Measurements from ENCODE around the gene SLC43A2. TPM values are rescaled to one million over a fixed set of nuclear protein-coding genes. Genes with fewer than 3 reads are reported as not detected.

The SLC43A2 gene
- total RNA-seq (41.7 and 54.6 TPM in 2 replicates), polyA plus RNA-seq (50.9 and 52.0 TPM in 2 replicates), polyA minus RNA-seq (77.7 and 82.9 TPM in 2 replicates), Bru-seq, nascent RNA (percentile 52 among the genes with signal in this experiment), BruChase-seq, experiment 1, labeled RNA remaining after a 6-hour chase (percentile 70 among the genes with signal in this experiment), BruChase-seq, experiment 2, labeled RNA remaining after a 2-hour chase (percentile 58 among the genes with signal in this experiment)
- 37.2 and 44.2 TPM in 2 replicates for polyA plus RNA-seq (2011; cell fraction: cytosol; rRNA removed)
- polyA plus RNA-seq (2011; cell fraction: nucleus; rRNA removed) = 30.8 and 31.4 TPM in 2 replicates
- 64.6 and 71.7 TPM in 2 replicates for polyA plus RNA-seq (2012)
- 5.3 TPM for polyA minus RNA-seq (2011; cell fraction: cytosol; rRNA and poly(A)+ RNA removed)
- 26.5 and 35.3 TPM in 2 replicates for polyA minus RNA-seq (2011; cell fraction: nucleus; rRNA and poly(A)+ RNA removed)
- long read RNA-seq, full-length matches to known transcripts = 31 of 67 reads
- long read RNA-seq, partial matches to known transcripts = 7 of 67 reads
- long read RNA-seq, other reads (novel, unspliced or antisense) = 29 of 67 reads

GRCh38 chr17:1627982-1628855 lies at the start of gene SLC43A2:
SLC43A2 (minus strand) TSS chr17:1628834; CDS start chr17:1627874, 960 bp downstream.
- Histone ChIP-seq H3K27ac (ENCODE audit: insufficient read depth, low read depth, low read length) (peak within 1 kb of the TSS; percentile 53), H3K9ac (replicated peaks; ENCODE audit: extremely low read depth, insufficient read depth, low read length) (peak within 1 kb of the TSS; percentile 73), H3K4me2 (ENCODE audit: insufficient read depth, low read length) (peak within 1 kb of the TSS; percentile 53), H3K36me3 (ENCODE audit: control insufficient read depth in 2 of 2, extremely low read depth in 1 of 2, insufficient read depth in 2 of 2, low read length in 2 of 2) (no peaks in the 10 kb centered on the region), H2AFZ (ENCODE audit: low read depth, low read length) (peak within 1 kb of the TSS; percentile 68), H3K79me2 (ENCODE audit: control insufficient read depth, insufficient read depth, low read length) (peaks cover 12% of the 10 kb centered on the region), H3K4me3 (replicated peaks in 1 of 3; ENCODE audit: insufficient read depth in 1 of 3, low read depth in 1 of 3, low read length in 3 of 3) (peak within 1 kb of the TSS; percentile 53 to 87 (median 57)), H3K27me3 (ENCODE audit: control insufficient read depth in 2 of 2, insufficient read depth in 2 of 2, low read length in 2 of 2) (no peaks in the 10 kb centered on the region), H3K9me1 (replicated peaks; ENCODE audit: control insufficient read depth, extremely low read depth, insufficient read depth, low read length) (no peaks in the 10 kb centered on the region), H4K20me1 (replicated peaks; ENCODE audit: control insufficient read depth, extremely low read depth, insufficient read depth, low read length) (no peaks in the 10 kb centered on the region), H3K4me1 (ENCODE audit: control insufficient read depth, extremely low read depth, insufficient read depth, low read length) (peaks cover 35% of the 10 kb centered on the region), H3K9me3 (replicated peaks; ENCODE audit: control insufficient read depth, insufficient read depth, low read length) (no peaks in the 10 kb centered on the region)
- BruUV-seq (replicated peaks) = no TSS peak
- POLR2A ChIA-PET = no interaction called here
- FAIRE-seq (no peak), DNase-seq (ENCODE audit: low read depth, low spot score) (peak; percentile 83)
- CTCF ChIA-PET = interaction anchor here (0.6 to 10.0 kb wide), 4 partner anchors 10 to 54 kb away, joined by 4 to 459 read pairs (median 25); partner anchors contain the start of genes RILP and SCARF1
- intact Hi-C loops (cut with micrococcal nuclease) (loop anchor here (1.0 to 5.0 kb wide), 4 partner anchors 15 to 371 kb away; partner anchors contain the start of genes SCARF1 and TRARG1), dilution Hi-C loops (cut with MboI; ENCODE audit: extremely low pct_ligation_motif_present, low sequenced_read_pairs) (no loop called here)
- TF ChIP-seq FOS (IDR thresholded peaks at IDR 0.05; ENCODE audit: borderline replicate concordance, insufficient read depth, low read length) = no peak
- TF ChIP-seq EZH2 (IDR thresholded peaks at IDR 0.05; ENCODE audit: borderline replicate concordance, low read depth, low read length, severe bottlenecking) = no peak
- TF ChIP-seq GATA2 (IDR thresholded peaks at IDR 0.05; ENCODE audit: insufficient read depth, insufficient read length, low read depth, low read length) = no peak
- TF ChIP-seq MYC (IDR thresholded peaks at IDR 0.05; ENCODE audit: low read depth, low read length) = no peak
- TF ChIP-seq CTCF (IDR thresholded peaks at IDR 0.05; ENCODE audit: extremely low read depth in 1 of 2, insufficient read depth in 1 of 2, low read depth in 1 of 2, low read length in 2 of 2) = no peak
- TF ChIP-seq POLR2AphosphoS5 (IDR thresholded peaks at IDR 0.05; ENCODE audit: insufficient read depth, low read depth, low read length) = no peak
- TF ChIP-seq JUN (IDR thresholded peaks at IDR 0.05; ENCODE audit: borderline replicate concordance, insufficient read depth, insufficient read length, low read depth) = no peak
- peak; percentile 22 for TF ChIP-seq POLR2A (IDR thresholded peaks at IDR 0.05; ENCODE audit: low read depth, low read length)
- TF ChIP-seq, protein P1, sequence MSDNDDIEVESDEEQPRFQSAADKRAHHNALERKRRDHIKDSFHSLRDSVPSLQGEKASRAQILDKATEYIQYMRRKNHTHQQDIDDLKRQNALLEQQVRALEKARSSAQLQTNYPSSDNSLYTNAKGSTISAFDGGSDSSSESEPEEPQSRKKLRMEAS (IDR thresholded peaks at IDR 0.05; ENCODE audit: insufficient read depth, insufficient read length) = peak; percentile 20

Data from endothelial cell of umbilical vein (primary cell).